Natural killer cell (primary cell): Measurements from ENCODE around the gene MAN2A1. TPM values are rescaled to one million over a fixed set of nuclear protein-coding genes. Genes with fewer than 3 reads are reported as not detected.
A peak's percentile ranks its signal among the peaks of the same experiment; 100 is the strongest.

Experiments used
- ATAC-seq, 3 donors: fragments of 150-1000 bp in 2 of 3; fragments of 200-7000 bp in 1 of 3; cut with Tn5 transposase; 1 replicate in 1 of 3; 2 replicates in 2 of 3; pipeline ENCODE4 v1.10.0; 2021; ENCODE audit warnings: mild to moderate bottlenecking in 2 of 3, moderate library complexity in 2 of 3
- DNase-seq, 2 donors: peaks; one replicate each; pipeline versions ENCODE4 v3.0.0 to v3.0.0-alpha.2; 2013 to 2021; ENCODE audit warnings: mixed read lengths in 1 of 2
- H3K27ac ChIP-seq: one replicate; pipeline ENCODE4 v1.5.1; 2013; ENCODE audit warnings: mild to moderate bottlenecking, low read length
- H3K27me3 ChIP-seq: one replicate; pipeline ENCODE4 v1.6.1; 2013; ENCODE audit warnings: low read length; ENCODE audit not compliant: control insufficient read depth, insufficient read depth
- H3K36me3 ChIP-seq: one replicate; pipeline ENCODE4 v1.6.1; 2013; ENCODE audit warnings: low read length; ENCODE audit not compliant: control insufficient read depth, insufficient read depth
- H3K4me1 ChIP-seq: one replicate; pipeline ENCODE4 v1.6.1; 2013; ENCODE audit warnings: low read length; ENCODE audit not compliant: control insufficient read depth, insufficient read depth
- H3K4me3 ChIP-seq: one replicate; pipeline ENCODE4 v1.5.1; 2013; ENCODE audit warnings: low read length
- H3K9me3 ChIP-seq: one replicate; pipeline ENCODE4 v1.6.1; 2013; ENCODE audit warnings: low read length; ENCODE audit not compliant: control insufficient read depth, insufficient read depth
- H3K27ac Mint-ChIP-seq, 2 donors: one replicate each; pipeline ENCODE4 v1.8.0; 2022; ENCODE audit warnings: mild to moderate bottlenecking in 2 of 2, mixed read lengths in 2 of 2, moderate library complexity in 1 of 2
- H3K27me3 Mint-ChIP-seq, 2 donors: one replicate each; pipeline ENCODE4 v1.8.0; 2022; ENCODE audit warnings: low read depth in 2 of 2, mixed read lengths in 2 of 2
- H3K36me3 Mint-ChIP-seq: one replicate; pipeline ENCODE4 v1.8.0; 2022; ENCODE audit warnings: mixed read lengths
- H3K4me1 Mint-ChIP-seq, 2 donors: one replicate each; pipeline ENCODE4 v1.8.0; 2022; ENCODE audit warnings: mixed read lengths in 2 of 2
- H3K4me3 Mint-ChIP-seq: one replicate; pipeline ENCODE4 v1.8.0; 2022; ENCODE audit warnings: mild to moderate bottlenecking, moderate library complexity, mixed read lengths
- H3K9me3 Mint-ChIP-seq, 2 donors: one replicate each; pipeline ENCODE4 v1.8.0; 2022; ENCODE audit warnings: mixed read lengths in 2 of 2
- WGBS: methylation state at CpG from one replicate; pipeline ENCODE4 v1.1.7; 2013; ENCODE audit warnings: missing lambda C conversion rate; ENCODE audit not compliant: insufficient coverage; 5-methylcytosine and 5-hydroxymethylcytosine counted together
- intact Hi-C: fragments of 100-400 bp; cut with micrococcal nuclease; formaldehyde crosslinking; loops from one replicate; pipeline ENCODE4 v1.14.2; 2022
- total RNA-seq, 4 donors: library from RNA; stranded (reverse); fragments of 120-200 nt in 1 of 4; gene quantifications; one replicate each; pipeline versions ENCODE4 v1.2.3 to v1.2.4, GENCODE V29; 2013 to 2022
- TF ChIP-seq, protein P1 (sequence below): fragments of 200-600 bp; IDR thresholded peaks from one replicate; pipeline ENCODE4 v1.8.0; 2022; ENCODE audit warnings: antibody characterized with exemption

The MAN2A1 gene
- total RNA-seq, 3 donors from 2014 or later (not counting 1 experiment from before 2014, with no cell fraction given): 44.9 to 54.2 (median 50.7) TPM

DNA sequence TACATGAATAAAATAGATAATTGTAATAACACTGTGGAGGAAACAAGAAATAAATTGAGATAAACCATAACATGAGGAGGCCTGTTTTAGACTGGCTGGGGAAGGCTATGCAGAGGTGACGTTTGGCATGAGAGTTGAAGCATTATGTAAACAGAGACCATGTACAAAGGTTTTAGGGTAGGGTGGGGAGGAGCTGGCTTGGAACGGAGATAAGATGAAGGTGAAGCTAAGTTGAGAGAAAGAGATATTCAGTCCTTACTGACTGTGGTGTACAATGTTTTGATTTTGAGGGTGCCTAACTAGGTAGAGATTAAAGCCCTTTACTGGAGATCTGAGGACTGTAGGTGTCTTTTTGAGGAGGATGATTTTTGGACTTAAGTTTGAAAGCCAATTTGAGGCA is 17.8 kb downstream of the MAN2A1 start:
- Mint-ChIP-seq H3K4me1 (peaks cover 60 to 62% of the 10 kb centered on the region in 2 donors), H3K9me3 (no peaks in the 10 kb centered on the region), H3K27ac (peak overlapping the region; percentile 0 to 8), H3K36me3 (no peaks in the 10 kb centered on the region), H3K4me3 (no peak overlapping the region), H3K27me3 (no peaks in the 10 kb centered on the region)
- no peaks in the 10 kb centered on the region for H3K36me3 ChIP-seq
- 96% methylated on average over 2 of the region's 2 CpGs for WGBS
- DNase-seq: no peak
- intact Hi-C loops: no loop called here
- H3K4me3 ChIP-seq: no peak overlapping the region
- H3K4me1 ChIP-seq: peaks cover 4% of the 10 kb centered on the region
- H3K27ac ChIP-seq: no peak overlapping the region
- no peaks in the 10 kb centered on the region for H3K27me3 ChIP-seq
- no peaks in the 10 kb centered on the region for H3K9me3 ChIP-seq
- ATAC-seq: no peak
- TF ChIP-seq, protein P1, sequence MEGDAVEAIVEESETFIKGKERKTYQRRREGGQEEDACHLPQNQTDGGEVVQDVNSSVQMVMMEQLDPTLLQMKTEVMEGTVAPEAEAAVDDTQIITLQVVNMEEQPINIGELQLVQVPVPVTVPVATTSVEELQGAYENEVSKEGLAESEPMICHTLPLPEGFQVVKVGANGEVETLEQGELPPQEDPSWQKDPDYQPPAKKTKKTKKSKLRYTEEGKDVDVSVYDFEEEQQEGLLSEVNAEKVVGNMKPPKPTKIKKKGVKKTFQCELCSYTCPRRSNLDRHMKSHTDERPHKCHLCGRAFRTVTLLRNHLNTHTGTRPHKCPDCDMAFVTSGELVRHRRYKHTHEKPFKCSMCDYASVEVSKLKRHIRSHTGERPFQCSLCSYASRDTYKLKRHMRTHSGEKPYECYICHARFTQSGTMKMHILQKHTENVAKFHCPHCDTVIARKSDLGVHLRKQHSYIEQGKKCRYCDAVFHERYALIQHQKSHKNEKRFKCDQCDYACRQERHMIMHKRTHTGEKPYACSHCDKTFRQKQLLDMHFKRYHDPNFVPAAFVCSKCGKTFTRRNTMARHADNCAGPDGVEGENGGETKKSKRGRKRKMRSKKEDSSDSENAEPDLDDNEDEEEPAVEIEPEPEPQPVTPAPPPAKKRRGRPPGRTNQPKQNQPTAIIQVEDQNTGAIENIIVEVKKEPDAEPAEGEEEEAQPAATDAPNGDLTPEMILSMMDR: no peak

DNA sequence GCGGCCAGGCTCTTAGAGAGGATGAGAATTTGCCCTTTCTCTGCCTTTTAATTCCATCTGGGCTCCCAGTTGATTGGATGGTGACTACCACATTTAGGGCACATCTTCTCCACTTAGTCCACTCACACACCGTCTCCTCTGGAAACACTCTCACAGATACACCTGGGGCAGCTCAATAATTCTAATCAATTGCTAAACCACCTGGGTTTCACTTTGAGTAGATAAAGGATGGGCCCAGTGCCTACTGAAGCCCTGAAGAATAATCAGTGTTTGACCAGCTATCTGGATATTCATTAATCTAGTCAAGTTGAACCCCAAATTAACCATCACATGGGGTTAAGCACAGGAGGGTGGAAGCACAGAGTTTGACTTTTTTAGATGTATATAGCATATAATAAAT is 19.1 kb downstream of the MAN2A1 start:
- Mint-ChIP-seq H3K4me1 (peaks cover 68 to 70% of the 10 kb centered on the region in 2 donors), H3K4me3 (no peak overlapping the region), H3K27me3 (no peaks in the 10 kb centered on the region), H3K36me3 (no peaks in the 10 kb centered on the region), H3K9me3 (no peaks in the 10 kb centered on the region), H3K27ac (no peak overlapping the region)
- Histone ChIP-seq H3K9me3 (no peaks in the 10 kb centered on the region), H3K4me1 (peaks cover 2% of the 10 kb centered on the region), H3K27me3 (no peaks in the 10 kb centered on the region), H3K4me3 (no peak overlapping the region), H3K27ac (no peak overlapping the region), H3K36me3 (no peaks in the 10 kb centered on the region)
- ATAC-seq: no peak
- 100% methylated on average over 2 of the region's 2 CpGs for WGBS
- intact Hi-C loops: no loop called here
- no peak for DNase-seq
- TF ChIP-seq, protein P1: no peak

DNA sequence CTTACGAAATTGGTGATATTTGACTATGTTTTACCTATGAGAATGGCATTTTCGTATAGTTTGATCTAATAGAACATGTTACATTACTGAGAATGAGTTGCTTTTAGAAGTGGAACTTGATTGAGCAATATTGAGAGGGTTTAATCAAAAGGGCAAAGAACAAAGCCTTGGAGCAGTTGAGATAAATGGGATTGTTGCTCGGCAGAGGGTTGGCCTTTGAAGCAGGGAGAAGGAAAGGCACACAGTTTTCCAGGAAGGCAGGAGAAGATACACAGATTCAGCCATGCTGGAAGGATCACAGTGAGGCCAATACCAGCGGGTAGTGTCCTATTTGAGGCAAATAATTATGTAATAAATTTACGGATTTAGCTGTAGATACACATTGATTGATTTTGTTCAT is 19.5 kb downstream of the MAN2A1 start:
- Mint-ChIP-seq H3K27me3 (no peaks in the 10 kb centered on the region), H3K9me3 (no peaks in the 10 kb centered on the region), H3K4me1 (peaks cover 64 to 69% of the 10 kb centered on the region in 2 donors), H3K27ac (no peak overlapping the region), H3K4me3 (no peak overlapping the region), H3K36me3 (no peaks in the 10 kb centered on the region)
- Histone ChIP-seq H3K9me3 (no peaks in the 10 kb centered on the region), H3K27me3 (no peaks in the 10 kb centered on the region), H3K27ac (no peak overlapping the region), H3K4me1 (no peaks in the 10 kb centered on the region), H3K36me3 (no peaks in the 10 kb centered on the region), H3K4me3 (no peak overlapping the region)
- DNase-seq: no peak
- no peak for ATAC-seq
- WGBS: 97% methylated on average over 5 of the region's 5 CpGs
- TF ChIP-seq, protein P1: no peak
- intact Hi-C loops: no loop called here

- no peak overlapping the region for H3K27ac ChIP-seq
- Mint-ChIP-seq H3K27ac (no peak overlapping the region), H3K27me3 (no peaks in the 10 kb centered on the region), H3K4me1 (peaks cover 54 to 60% of the 10 kb centered on the region in 2 donors), H3K36me3 (no peaks in the 10 kb centered on the region), H3K9me3 (no peaks in the 10 kb centered on the region), H3K4me3 (no peak overlapping the region)
- H3K9me3 ChIP-seq: no peaks in the 10 kb centered on the region
- H3K4me3 ChIP-seq: no peak overlapping the region
- H3K36me3 ChIP-seq: peaks cover 4% of the 10 kb centered on the region
- ATAC-seq (peak in 1 of 3 donors; percentile 29), DNase-seq (no peak)
- intact Hi-C loops: no loop called here
- no peaks in the 10 kb centered on the region for H3K4me1 ChIP-seq
- no peaks in the 10 kb centered on the region for H3K27me3 ChIP-seq
- TF ChIP-seq, protein P1: no peak
These were observed 21.9 kb downstream of the MAN2A1 start for GRCh38 chr5:109711673-109712072.
